Measurements from ENCODE around the gene EMP3. TPM values are rescaled to one million over a fixed set of nuclear protein-coding genes. Genes with fewer than 3 reads are reported as not detected.
"Not testable (repeated sequence)": the region's sequence is repeated elsewhere in the genome, so short reads cannot be mapped to it uniquely, and the experiment has no call there.

Gene EMP3
- total RNA-seq, 1 donor from 2014 or later: 23.1 TPM

- no peak overlapping the region for H3K4me3 ChIP-seq (ENCODE audit: low read depth, low read length)
- TF ChIP-seq CTCF (conservative IDR thresholded peaks at IDR 0.05; ENCODE audit: low read depth, low read length): no peak
- no peak for DNase-seq (ENCODE audit: low read depth)
These were observed 22.8 kb upstream of the EMP3 start for GRCh38 chr19:48302600-48302959.

DNA sequence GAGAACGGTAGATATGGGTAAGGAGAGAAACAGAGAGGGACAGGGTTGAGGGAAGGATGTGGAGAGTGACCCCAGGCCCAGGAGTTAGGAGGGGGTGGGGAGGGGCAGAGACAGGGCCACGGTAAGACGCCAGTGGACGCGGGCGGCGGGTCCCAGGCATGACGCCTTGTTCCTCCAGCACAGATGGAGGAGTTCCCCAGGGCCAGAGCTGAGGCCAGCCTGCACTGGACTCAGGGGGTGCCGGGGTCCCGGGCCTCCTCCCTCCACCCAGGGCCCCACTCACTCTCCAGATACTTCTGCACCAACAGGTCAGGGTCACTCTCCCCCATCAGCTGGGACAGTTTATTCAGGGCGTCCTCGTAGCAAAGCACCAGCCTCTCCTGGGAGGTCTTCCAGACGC is 22.0 kb upstream of the EMP3 start:
- TF ChIP-seq CTCF (conservative IDR thresholded peaks at IDR 0.05; ENCODE audit: low read depth, low read length): no peak
- DNase-seq (ENCODE audit: low read depth): no peak
- H3K4me3 ChIP-seq (ENCODE audit: low read depth, low read length): no peak overlapping the region

DNA sequence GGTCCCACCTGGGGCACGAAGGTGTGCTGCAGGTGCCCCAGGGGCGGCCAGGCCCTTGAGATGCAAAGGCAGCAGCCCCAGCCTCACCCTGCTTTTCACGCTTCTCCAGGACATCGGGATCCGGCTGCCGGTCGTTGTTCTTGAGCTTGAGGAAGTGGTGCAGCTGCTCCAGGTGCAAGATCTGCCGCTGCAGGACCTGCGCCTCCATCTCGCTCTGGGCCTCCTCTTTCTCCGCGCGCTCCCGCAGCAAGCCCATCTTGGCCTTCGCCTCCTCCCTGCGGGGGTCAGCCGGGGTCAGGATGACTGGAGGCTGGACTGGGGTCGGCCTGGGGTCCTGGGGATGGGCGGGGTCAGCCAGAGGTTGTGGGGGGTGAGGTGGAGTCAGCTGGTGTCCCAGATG is 21.5 kb upstream of the EMP3 start:
- no peak for TF ChIP-seq CTCF (conservative IDR thresholded peaks at IDR 0.05; ENCODE audit: low read depth, low read length)
- DNase-seq (ENCODE audit: low read depth): no peak
- no peak overlapping the region for H3K4me3 ChIP-seq (ENCODE audit: low read depth, low read length)

DNA sequence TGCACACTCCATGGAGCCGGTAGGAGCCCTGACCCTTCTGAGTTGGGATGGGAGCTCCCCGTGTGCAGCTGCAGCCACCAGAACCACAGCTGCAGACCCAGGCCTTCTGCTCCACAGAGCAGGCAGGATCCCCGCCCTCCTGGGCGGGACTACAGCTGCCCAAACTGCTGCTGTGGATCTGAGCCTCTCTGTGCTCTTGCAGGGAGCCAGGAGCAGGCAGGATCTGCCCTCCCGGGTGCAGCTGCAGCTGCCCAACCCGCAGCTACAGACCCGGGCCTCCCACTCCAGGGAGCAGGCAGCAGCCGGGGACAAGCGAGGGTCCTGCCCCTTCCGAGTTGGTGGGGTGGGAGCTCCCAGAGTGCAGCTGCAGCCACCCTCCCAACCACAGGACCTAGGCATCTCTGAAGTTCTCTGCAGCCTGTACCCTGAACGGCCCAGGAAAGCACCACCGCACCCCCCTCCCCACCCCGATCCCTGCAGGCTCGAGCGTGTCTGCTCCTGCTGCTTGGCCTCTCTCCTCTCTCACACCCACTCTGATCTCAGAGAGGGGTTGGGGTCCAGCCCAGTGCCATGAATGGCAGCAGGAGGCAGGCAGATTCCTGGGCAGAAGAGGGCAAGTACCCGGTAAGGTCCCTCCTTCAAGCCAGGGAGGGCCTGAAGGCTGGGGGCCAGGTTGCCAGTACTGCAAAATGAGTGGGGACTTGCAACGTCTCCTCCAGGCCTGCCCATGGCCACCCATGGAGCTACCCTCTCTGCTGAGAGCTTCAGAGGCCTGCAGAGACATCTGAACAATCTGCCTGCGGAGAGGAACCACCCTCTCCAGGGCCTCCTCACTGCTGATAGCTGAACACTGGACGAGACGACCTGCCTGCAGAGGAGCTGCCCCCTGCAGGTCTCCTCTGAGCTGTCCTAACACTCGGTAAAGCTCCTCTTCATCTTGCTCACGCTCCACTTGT is 16.4 kb upstream of the EMP3 start:
- DNase-seq (ENCODE audit: low read depth): no peak
- H3K4me3 ChIP-seq (ENCODE audit: low read depth, low read length): no peak overlapping the region
- peak; percentile 46 for TF ChIP-seq CTCF (conservative IDR thresholded peaks at IDR 0.05; ENCODE audit: low read depth, low read length)

GRCh38 chr19:48309731-48310130 is 15.6 kb upstream of the EMP3 start:
- H3K4me3 ChIP-seq (ENCODE audit: low read depth, low read length); DNase-seq (ENCODE audit: low read depth): not testable (repeated sequence)

- no peak overlapping the region for H3K4me3 ChIP-seq (ENCODE audit: low read depth, low read length)
- no peak for DNase-seq (ENCODE audit: low read depth)
- no peak for TF ChIP-seq CTCF (conservative IDR thresholded peaks at IDR 0.05; ENCODE audit: low read depth, low read length)
These were observed 15.1 kb upstream of the EMP3 start for GRCh38 chr19:48310227-48310626.

DNA sequence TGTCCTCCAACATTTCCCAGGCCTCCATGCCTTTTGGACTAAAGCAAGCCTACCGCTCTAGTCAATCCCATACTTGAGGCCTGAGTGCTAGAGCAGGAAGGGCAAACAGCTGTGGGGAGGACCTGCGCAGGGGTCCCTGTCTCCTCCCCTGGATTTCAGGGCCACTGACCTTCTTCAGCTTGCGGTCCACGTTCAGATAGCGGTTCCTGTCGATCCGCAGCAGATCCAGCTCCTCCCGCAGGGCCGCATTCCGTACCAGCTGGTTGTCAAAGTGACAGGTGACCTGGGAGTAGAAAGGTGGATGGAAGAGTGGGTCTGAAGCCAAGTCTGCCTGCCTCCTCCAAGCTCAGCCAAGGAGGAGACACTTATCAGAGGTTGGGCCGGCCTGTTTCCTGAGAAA is 14.0 kb upstream of the EMP3 start:
- no peak overlapping the region for H3K4me3 ChIP-seq (ENCODE audit: low read depth, low read length)
- no peak for DNase-seq (ENCODE audit: low read depth)
- TF ChIP-seq CTCF (conservative IDR thresholded peaks at IDR 0.05; ENCODE audit: low read depth, low read length): no peak
